Stimulated activated CD8-positive, alpha-beta memory T cell treated with anti-CD3 and anti-CD28 coated beads, Interleukin-12 subunit alpha, Interleukin-12 subunit beta, amount 100 ng/mL, for 24 hours (primary cell): ENCODE measurements around the gene CLTA.
"Not testable (repeated sequence)": the region's sequence is repeated elsewhere in the genome, so short reads cannot be mapped to it uniquely, and the experiment has no call there.

ENCODE experiments used
- DNase-seq: peaks from one replicate; pipeline ENCODE4 v3.0.0-alpha.2; 2020; ENCODE audit errors: extremely low read depth

The CLTA gene

GRCh38 chr9:36158917-36159316 lies 31.8 kb upstream of the CLTA start:
- DNase-seq, result no peak

- not testable (repeated sequence) for DNase-seq
These were observed 31.2 kb upstream of the CLTA start for GRCh38 chr9:36159509-36159908.

DNA sequence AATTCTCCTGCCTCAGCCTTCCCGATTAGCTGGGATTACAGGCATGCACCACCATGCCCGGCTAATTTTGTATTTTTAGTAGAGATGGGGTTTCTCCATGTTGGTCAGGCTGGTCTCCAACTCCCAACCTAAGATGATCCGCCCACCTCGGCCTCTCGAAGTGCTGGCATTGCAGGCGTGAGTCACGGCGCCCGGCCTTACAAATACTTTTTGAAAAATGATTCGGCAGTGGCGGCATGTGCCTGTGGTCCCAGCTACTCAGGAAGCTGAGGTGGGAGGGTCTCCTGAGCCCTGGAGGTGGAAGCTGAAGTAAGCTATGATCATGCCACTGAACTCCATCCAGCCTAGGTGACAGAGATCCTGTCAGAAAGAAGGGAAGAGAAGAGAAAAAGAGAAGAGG lies 30.6 kb upstream of the CLTA start:
- DNase-seq, result not testable (repeated sequence)

GRCh38 chr9:36161187-36161586 lies 29.5 kb upstream of the CLTA start:
- no peak for DNase-seq

GRCh38 chr9:36162211-36162738 lies 28.4 kb upstream of the CLTA start:
- DNase-seq, result no peak

GRCh38 chr9:36163049-36163785 lies 27.5 kb upstream of the CLTA start:
- DNase-seq, result no peak

DNA sequence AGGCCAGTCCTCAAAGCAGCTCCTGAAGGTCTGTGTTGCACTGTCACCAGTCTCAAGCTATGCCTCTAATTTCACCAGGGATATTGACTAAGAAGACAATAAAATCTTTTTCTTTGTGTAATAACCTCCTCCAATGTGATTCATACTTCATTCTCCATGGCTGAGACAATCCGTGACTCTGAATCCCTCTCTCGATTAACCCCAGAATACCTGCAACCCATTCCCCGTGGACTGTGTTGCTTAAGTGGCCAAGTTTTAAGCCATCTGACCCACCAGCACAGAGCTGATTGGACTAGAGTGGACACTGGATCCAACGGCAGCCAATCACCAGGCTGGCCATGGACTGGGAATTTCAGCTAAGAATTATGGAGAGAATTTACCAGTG lies 26.9 kb upstream of the CLTA start:
- no peak for DNase-seq

- no peak for DNase-seq
These were observed 26.3 kb upstream of the CLTA start for GRCh38 chr9:36164372-36164771.

GRCh38 chr9:36164989-36165388 lies 25.7 kb upstream of the CLTA start:
- DNase-seq, result no peak

- DNase-seq, result no peak
These were observed 24.9 kb upstream of the CLTA start for GRCh38 chr9:36165826-36166167.

DNA sequence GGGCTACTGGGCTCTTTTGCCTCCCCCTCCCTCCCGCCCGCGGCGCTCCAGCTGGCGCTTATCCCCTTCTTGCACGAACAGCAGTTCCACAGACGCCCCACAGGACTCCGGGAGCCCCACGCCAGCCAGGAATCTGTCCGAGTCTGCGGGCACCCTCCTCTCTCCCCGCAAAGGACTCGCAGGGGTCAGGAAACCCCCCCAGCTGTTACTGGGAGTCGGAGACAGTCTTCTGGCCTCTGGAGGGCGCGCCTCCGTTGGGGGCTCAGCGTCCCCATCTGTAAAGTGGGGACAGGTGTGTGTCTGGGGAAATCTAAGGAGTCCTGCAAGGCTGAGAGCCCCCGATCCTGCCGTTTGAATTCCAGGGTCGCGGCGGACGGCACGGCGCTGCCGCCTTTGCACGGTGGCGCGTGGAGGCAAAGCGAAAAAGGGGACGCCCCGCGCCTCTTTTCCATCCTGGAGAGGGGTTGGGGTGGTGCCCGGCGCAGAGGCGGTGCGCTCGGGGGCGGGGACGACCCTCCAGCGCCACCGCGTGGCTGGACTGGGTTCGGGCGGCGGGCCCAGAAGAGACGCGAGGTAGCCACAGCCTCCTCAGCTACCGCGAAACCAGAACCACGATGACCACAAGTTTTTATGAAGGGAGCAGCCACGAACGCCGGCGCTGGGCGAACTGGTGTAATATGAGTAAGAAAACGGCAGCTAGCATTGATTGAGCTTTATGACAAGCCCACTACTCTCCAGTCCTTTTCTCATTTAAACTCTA lies 24.4 kb upstream of the CLTA start:
- peak; percentile 51 for DNase-seq

- no peak for DNase-seq
These were observed 21.6 kb upstream of the CLTA start, which contains the start of gene CCIN for GRCh38 chr9:36169166-36169565. CCIN (plus strand) TSS chr9:36169388; CDS start chr9:36169503, 115 bp downstream.

- no peak for DNase-seq
These were observed 21.0 kb upstream of the CLTA start for GRCh38 chr9:36169708-36170107.

DNA sequence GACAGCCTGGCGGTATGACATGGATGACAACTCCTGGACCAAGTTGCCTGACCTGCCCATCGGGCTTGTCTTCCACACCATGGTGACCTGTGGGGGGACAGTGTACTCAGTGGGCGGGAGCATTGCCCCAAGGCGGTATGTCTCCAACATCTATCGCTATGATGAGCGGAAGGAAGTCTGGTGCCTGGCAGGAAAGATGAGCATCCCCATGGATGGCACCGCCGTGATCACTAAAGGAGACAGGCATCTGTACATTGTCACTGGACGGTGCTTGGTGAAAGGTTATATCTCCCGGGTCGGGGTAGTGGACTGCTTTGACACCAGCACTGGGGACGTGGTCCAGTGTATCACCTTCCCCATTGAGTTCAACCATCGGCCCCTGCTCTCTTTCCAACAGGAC lies 20.2 kb upstream of the CLTA start:
- DNase-seq, result no peak

DNA sequence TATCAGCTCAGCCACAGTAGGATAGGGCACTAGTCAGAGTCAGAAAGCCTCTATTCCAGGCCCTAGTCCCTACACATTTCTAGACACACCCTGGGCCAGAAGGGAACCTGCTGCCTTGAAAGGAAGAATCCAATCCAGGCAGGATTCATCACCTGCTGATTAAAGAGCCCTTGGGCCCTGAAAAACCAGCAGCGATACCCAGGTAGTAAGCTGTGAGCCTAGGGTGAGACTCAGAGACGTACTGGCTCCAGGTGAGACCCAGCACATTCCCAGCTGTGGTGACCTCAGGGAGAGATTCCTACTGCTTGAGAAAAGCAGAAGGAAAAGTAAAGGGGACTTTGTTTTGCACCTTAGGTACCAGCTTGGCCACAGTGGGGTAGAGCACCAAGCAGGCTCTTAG lies 16.9 kb upstream of the CLTA start:
- no peak for DNase-seq

GRCh38 chr9:36174271-36174670 lies 16.4 kb upstream of the CLTA start:
- no peak for DNase-seq

DNA sequence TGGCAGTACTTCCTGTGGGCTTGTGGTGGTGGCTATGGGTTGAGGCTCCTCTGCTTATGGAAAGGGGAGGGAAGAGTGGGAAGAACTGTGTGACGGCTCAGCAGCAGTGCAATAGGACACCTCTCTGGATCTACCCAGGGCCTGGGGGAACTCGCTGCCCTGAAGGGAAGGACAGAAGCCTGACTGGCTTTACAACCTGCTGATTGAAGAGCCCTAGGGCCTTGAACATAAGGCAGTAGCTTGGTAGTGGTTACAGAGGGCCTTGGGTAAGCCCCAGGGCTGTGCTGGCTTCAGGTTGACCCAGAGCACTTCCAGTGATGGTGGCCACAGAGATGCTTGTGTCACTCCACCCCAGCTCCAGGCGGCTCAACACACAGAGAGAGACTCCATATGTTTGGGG lies 16.0 kb upstream of the CLTA start:
- no peak for DNase-seq

- not testable (repeated sequence) for DNase-seq
These were observed 15.5 kb upstream of the CLTA start for GRCh38 chr9:36175209-36175608.

DNA sequence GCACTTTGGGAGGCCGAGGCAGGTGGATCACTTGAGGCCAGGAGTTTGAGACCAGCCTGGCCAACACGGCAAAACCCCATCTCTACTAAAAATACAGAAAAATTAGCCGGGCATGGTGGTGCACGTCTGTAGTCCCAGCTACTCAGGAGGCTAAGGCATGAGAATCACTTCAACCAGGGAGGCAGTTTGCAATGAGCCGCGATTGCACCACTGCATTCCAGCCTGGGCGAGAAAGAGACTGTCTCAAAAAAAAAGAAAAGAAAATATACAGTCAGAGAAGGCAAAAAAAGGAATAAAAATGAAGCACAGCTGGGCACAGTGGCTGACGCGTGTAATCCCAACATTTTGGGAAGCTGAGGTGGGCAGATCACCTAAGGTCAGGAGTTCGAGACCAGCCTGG lies 14.2 kb upstream of the CLTA start:
- DNase-seq, result not testable (repeated sequence)

DNA sequence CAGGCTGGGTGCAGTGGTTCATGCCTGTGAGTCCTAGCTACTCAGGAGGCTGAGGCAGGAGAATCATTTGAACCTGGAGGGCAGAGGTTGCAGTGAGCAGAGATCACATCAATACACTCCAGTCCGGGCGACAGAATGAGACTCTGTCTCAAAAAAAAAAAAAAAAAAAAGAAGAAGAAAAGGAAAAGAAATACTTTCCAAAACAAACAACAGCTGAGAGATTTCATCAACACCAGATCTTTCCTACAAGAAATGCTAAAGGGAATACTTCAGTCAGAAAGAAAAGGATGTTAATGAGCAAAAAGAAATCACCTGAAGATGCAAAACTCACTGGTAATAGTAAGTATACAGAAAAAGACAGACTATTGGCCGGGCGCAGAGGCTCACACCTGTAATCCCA lies 13.2 kb upstream of the CLTA start:
- DNase-seq, result no peak

GRCh38 chr9:36180243-36180642 lies 10.5 kb upstream of the CLTA start:
- DNase-seq, result not testable (repeated sequence)

DNA sequence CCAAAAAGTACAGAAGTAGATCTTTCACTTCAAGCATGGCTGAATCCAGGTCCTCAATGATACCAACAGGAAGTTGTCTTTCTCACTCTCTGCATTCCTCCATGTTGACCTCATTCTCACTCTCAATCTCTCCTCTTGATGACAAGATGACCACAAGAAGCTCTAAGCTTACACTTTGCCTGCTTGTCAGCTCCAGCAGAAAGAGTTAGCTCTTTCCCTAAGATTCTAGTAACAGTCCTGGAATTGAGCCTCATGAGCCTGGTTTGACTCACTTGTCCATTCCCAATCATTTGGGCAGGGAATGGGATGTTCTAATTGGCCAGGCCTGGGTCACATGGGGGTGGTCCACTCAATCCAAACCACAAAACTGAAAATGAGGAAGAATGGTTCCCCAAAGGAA lies 3.3 kb upstream of the CLTA start:
- DNase-seq, result no peak

DNA sequence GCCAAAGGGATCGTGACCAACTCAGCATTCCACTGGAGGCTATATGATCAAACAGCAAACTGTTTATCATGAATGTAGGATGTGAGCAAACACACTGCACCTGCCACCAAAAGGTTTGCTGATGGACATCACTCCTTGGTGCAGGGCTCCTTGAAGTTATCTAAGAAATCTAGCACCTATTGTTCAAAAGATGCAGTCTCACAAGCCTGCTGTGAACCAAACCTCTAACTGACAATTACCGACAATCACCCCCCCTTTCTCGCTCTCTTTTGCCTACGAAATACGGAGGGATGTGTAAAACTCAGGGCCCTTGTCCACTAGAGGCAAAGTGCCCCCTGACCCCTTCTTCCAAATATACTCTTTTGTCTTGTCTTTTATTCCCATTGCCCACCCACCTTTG lies 2.5 kb upstream of the CLTA start:
- DNase-seq, result no peak
